ENCODE measurements around the gene CHAT.

Gene CHAT

GRCh38 chr10:49700997-49701396 lies 87.2 kb downstream of the CHAT start:
- TF ChIP-seq POLR2A (IDR thresholded peaks at IDR 0.05; ENCODE audit: low read depth, low read length) (no peak), POLR2AphosphoS5 (IDR thresholded peaks at IDR 0.05; ENCODE audit: low read depth, low read length) (no peak), TAF1 (IDR thresholded peaks at IDR 0.05; ENCODE audit: low read depth, low read length) (no peak), POU2F2 (IDR thresholded peaks at IDR 0.05; ENCODE audit: low read depth, low read length) (no peak), SPI1 (IDR thresholded peaks at IDR 0.05; ENCODE audit: low read depth, low read length) (no peak), PAX5 (IDR thresholded peaks at IDR 0.05; ENCODE audit: insufficient read depth, low read length, severe bottlenecking) (no peak)
- no peak for FAIRE-seq
- DNase-seq (ENCODE audit: insufficient read length, low spot score), result no peak

DNA sequence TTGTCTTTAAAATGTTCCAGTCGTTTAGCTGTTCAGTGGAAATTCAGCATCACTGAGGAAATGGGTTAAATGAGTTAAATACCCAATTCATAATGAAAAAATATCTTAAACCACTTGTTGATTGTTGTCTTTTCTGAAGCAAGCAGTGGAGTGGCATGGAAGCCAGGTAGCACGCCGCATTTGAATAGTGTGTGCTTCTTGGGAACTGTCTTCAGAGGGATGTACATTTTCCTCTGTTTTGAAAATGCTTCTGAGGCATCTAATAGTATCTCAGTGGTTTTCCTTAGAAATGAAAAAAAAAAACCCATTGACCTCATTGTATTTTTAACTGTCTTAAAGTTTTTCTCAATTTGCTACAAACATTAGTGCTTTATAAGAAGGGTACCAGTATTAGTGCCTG lies 93.7 kb downstream of the CHAT start:
- FAIRE-seq (no peak), DNase-seq (ENCODE audit: insufficient read length, low spot score) (no peak)
- TF ChIP-seq SPI1 (IDR thresholded peaks at IDR 0.05; ENCODE audit: low read depth, low read length) (no peak), TAF1 (IDR thresholded peaks at IDR 0.05; ENCODE audit: low read depth, low read length) (no peak), POLR2A (IDR thresholded peaks at IDR 0.05; ENCODE audit: low read depth, low read length) (no peak), POLR2AphosphoS5 (IDR thresholded peaks at IDR 0.05; ENCODE audit: low read depth, low read length) (no peak), POU2F2 (IDR thresholded peaks at IDR 0.05; ENCODE audit: low read depth, low read length) (no peak), PAX5 (IDR thresholded peaks at IDR 0.05; ENCODE audit: insufficient read depth, low read length, severe bottlenecking) (no peak)

DNA sequence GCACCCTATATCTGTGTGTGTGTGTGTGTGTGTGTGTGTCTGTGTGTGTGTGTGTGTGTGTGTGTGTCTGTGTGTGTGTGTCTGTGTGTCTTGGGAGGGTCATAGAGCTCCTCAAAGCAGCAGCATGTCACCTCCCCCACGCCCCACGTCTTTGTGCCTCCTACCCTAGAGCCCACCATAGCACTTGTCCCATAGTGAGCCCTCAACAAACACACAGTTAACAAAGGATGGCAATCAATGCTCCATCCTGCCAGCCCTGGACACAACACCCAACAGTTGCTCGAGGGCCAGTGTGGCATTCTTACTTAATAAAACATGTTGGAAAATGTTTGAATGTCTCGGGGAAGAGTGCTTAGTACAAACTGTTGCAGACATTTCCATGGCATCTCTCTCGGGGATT lies 96.1 kb downstream of the CHAT start:
- TF ChIP-seq SPI1 (IDR thresholded peaks at IDR 0.05; ENCODE audit: low read depth, low read length), result no peak
- no peak for TF ChIP-seq TAF1 (IDR thresholded peaks at IDR 0.05; ENCODE audit: low read depth, low read length)
- TF ChIP-seq POLR2AphosphoS5 (IDR thresholded peaks at IDR 0.05; ENCODE audit: low read depth, low read length), result no peak
- TF ChIP-seq POLR2A (IDR thresholded peaks at IDR 0.05; ENCODE audit: low read depth, low read length), result no peak
- TF ChIP-seq POU2F2 (IDR thresholded peaks at IDR 0.05; ENCODE audit: low read depth, low read length), result no peak
- TF ChIP-seq PAX5 (IDR thresholded peaks at IDR 0.05; ENCODE audit: insufficient read depth, low read length, severe bottlenecking), result no peak
- no peak for FAIRE-seq
- DNase-seq (ENCODE audit: insufficient read length, low spot score), result no peak

DNA sequence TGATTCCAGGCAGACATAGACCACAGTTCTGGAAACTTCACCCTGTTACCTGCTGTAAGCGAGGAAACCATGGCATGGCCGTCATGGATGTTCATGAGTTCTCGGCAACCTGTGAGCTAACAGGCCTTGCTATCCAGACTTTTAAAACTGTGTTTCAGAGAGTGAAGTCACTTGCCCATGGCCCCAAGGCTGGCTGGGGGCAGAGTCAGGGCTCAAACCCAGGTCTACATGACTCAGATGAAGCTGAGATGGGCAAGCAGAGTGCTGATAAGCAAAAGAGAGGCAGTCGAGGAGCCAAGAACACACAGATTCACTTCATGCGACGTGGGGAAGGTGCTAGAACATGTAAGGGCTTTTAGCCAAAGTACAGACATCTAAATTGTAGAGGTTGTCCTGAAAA lies 97.1 kb downstream of the CHAT start:
- FAIRE-seq (no peak), DNase-seq (ENCODE audit: insufficient read length, low spot score) (no peak)
- no peak for TF ChIP-seq SPI1 (IDR thresholded peaks at IDR 0.05; ENCODE audit: low read depth, low read length)

DNA sequence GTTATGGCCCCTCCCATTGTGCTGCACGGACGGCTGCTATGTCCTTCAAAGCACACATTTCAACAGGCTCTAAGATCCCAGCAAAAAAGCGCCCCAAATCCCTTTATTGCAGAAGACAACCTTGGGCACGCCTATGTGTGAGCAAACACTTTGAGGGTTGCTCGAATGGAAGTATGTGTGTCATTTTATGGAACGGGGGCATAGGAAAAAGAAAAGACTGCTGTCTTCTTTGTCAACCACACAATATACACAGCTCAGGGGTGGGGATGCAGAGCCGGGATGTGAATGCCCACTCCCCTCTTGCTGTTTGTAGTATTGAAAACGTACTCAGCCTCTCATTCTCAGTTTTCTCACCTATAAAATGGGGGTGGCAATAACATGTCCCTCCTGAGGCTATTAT lies 97.6 kb downstream of the CHAT start:
- FAIRE-seq (no peak), DNase-seq (ENCODE audit: insufficient read length, low spot score) (no peak)
- TF ChIP-seq POU2F2 (IDR thresholded peaks at IDR 0.05; ENCODE audit: low read depth, low read length), result no peak
- no peak for TF ChIP-seq POLR2AphosphoS5 (IDR thresholded peaks at IDR 0.05; ENCODE audit: low read depth, low read length)
- TF ChIP-seq TAF1 (IDR thresholded peaks at IDR 0.05; ENCODE audit: low read depth, low read length), result no peak
- no peak for TF ChIP-seq SPI1 (IDR thresholded peaks at IDR 0.05; ENCODE audit: low read depth, low read length)
- no peak for TF ChIP-seq PAX5 (IDR thresholded peaks at IDR 0.05; ENCODE audit: insufficient read depth, low read length, severe bottlenecking)
- TF ChIP-seq POLR2A (IDR thresholded peaks at IDR 0.05; ENCODE audit: low read depth, low read length), result no peak

GRCh38 chr10:49713266-49713665 lies 99.4 kb downstream of the CHAT start:
- no peak for TF ChIP-seq SPI1 (IDR thresholded peaks at IDR 0.05; ENCODE audit: low read depth, low read length)
- TF ChIP-seq POLR2AphosphoS5 (IDR thresholded peaks at IDR 0.05; ENCODE audit: low read depth, low read length), result no peak
- no peak for TF ChIP-seq POLR2A (IDR thresholded peaks at IDR 0.05; ENCODE audit: low read depth, low read length)
- no peak for TF ChIP-seq TAF1 (IDR thresholded peaks at IDR 0.05; ENCODE audit: low read depth, low read length)
- TF ChIP-seq POU2F2 (IDR thresholded peaks at IDR 0.05; ENCODE audit: low read depth, low read length), result no peak
- no peak for TF ChIP-seq PAX5 (IDR thresholded peaks at IDR 0.05; ENCODE audit: insufficient read depth, low read length, severe bottlenecking)
- DNase-seq (ENCODE audit: insufficient read length, low spot score) (no peak), FAIRE-seq (no peak)

Data from GM12891 (cell line).